AG04449 (cell line): Measurements from ENCODE around the gene TACC3.

Experiments
- CTCF ChIA-PET: fragments of 350-600 bp; formaldehyde crosslinking; extraction: SDS; loops from one replicate; lab custom pipeline; 2021; ENCODE audit warnings: antibody characterized with exemption; lab: Yijun Ruan, JAX
- POLR2A ChIA-PET: fragments of 400-600, 350-600 bp; formaldehyde crosslinking; extraction: SDS; loops from one replicate; lab custom pipeline; 2020; ENCODE audit warnings: antibody characterized with exemption, inconsistent platforms; lab: Yijun Ruan, JAX
- DNase-seq: peaks from one replicate; pipeline ENCODE4 v3.0.0-alpha.2; 2010; ENCODE audit warnings: low read depth, low spot score
- H3K4me3 ChIP-seq: 2 replicates; pipeline ENCODE4 v1.5.1; 2011; ENCODE audit warnings: low read depth, mild to moderate bottlenecking, control low read depth, low read length
- CTCF ChIP-seq: IDR thresholded peaks from one replicate; pipeline ENCODE4 v1.5.1; 2011; ENCODE audit warnings: mild to moderate bottlenecking, moderate library complexity, low read length, control low read depth, inconsistent platforms; ENCODE audit not compliant: insufficient read depth; ENCODE audit errors: missing control alignments

Gene TACC3

DNA sequence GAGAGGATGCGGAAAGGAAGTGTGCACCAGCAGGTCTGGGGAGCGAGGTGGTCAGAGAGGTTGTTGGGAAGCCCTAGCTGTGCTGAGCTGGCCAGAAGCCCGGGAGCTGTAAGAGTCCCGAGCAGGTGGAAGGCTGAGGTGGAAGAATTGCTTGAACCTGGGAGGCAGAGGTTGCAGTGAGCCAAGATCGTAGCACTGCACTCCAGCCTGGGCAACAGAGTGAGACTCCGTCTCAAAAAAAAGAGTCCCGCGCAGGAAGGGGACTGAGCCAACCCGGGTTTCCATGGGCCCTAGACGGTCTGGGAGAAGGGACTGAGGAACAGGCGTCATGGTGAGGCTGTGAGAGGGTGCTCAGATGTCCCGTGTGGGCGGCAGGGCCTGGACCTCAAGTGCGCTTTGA lies 59.1 kb downstream of the TACC3 start:
- POLR2A ChIA-PET: no interaction called here
- CTCF ChIA-PET: interaction anchor here (0.7 kb wide), 1 partner anchor 10 kb away, joined by 3 read pairs; no protein-coding TSS in a partner anchor
- no peak for TF ChIP-seq CTCF
- no peak overlapping the region for H3K4me3 ChIP-seq
- DNase-seq: no peak

GRCh38 chr4:1783015-1783414 lies 61.7 kb downstream of the TACC3 start:
- no peak overlapping the region for H3K4me3 ChIP-seq
- ChIA-PET POLR2A (no interaction called here), CTCF (interaction anchor here (0.9 kb wide), 1 partner anchor 90 kb away, joined by 3 read pairs; no protein-coding TSS in a partner anchor)
- DNase-seq: no peak
- no peak for TF ChIP-seq CTCF

DNA sequence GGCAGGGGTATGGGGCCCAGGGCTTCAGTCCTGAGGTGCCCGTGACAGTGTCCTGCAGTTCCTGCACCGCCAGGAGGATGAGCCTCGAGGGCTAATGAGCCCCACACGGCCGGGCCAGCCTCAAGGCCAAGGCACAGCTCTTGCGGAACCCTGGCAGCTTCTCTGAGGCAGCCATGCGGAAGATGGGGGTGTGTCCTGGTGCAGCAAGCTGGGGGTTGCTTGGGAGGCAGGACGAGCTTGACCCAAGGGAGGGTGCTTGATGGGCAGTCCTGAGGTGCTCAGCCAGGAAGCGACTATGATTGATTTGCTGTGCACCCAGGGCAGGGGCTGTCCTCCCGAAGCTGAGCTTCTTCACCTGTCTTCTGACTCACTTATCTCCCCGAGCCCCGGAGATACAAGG lies 62.6 kb downstream of the TACC3 start:
- no peak overlapping the region for H3K4me3 ChIP-seq
- POLR2A ChIA-PET: no interaction called here
- CTCF ChIA-PET: no interaction called here
- DNase-seq: no peak
- TF ChIP-seq CTCF: no peak

GRCh38 chr4:1784395-1784788 lies 63.1 kb downstream of the TACC3 start:
- no peak for DNase-seq
- ChIA-PET POLR2A (no interaction called here), CTCF (no interaction called here)
- no peak for TF ChIP-seq CTCF
- H3K4me3 ChIP-seq: no peak overlapping the region

- H3K4me3 ChIP-seq: no peak overlapping the region
- DNase-seq: no peak
- TF ChIP-seq CTCF: no peak
- CTCF ChIA-PET: interaction anchor here (0.9 kb wide), 1 partner anchor 38 kb away, joined by 3 read pairs; no protein-coding TSS in a partner anchor
- POLR2A ChIA-PET: no interaction called here
Observed at GRCh38 chr4:1784789-1785591, 63.7 kb downstream of the TACC3 start.

- DNase-seq: no peak
- TF ChIP-seq CTCF: no peak
- H3K4me3 ChIP-seq: no peak overlapping the region
- ChIA-PET POLR2A (no interaction called here), CTCF (interaction anchor here (0.9 to 1.7 kb wide), 2 partner anchors 24 to 39 kb away, joined by 3 to 4 read pairs; no protein-coding TSS in a partner anchor)
Observed at GRCh38 chr4:1785592-1785991, 64.3 kb downstream of the TACC3 start.
